BJ (cell line): ENCODE measurements around the gene DPP6. TPM values are rescaled to one million over a fixed set of nuclear protein-coding genes. Genes with fewer than 3 reads are reported as not detected.

Experiments
- CTCF ChIA-PET: fragments of 350-600 bp; formaldehyde crosslinking; extraction: SDS; loops from one replicate; lab custom pipeline; 2021; ENCODE audit warnings: antibody characterized with exemption, inconsistent platforms; lab: Yijun Ruan, JAX
- POLR2A ChIA-PET: fragments of 300-600 bp; sonication (Branson Sonifier 250); formaldehyde crosslinking; extraction: SDS; loops from one replicate; lab custom pipeline; 2021; ENCODE audit warnings: antibody characterized with exemption; lab: Charles Lee
- DNase-seq: peaks from one replicate; pipeline ENCODE4 v3.0.0-alpha.2; 2011; ENCODE audit warnings: low read depth
- H3K27me3 ChIP-seq: 2 replicates; pipeline ENCODE4 v1.6.0; 2011; ENCODE audit warnings: low read length; ENCODE audit not compliant: control insufficient read depth, insufficient read depth
- H3K36me3 ChIP-seq: 2 replicates; pipeline ENCODE4 v1.5.1; 2011; ENCODE audit warnings: low read length; ENCODE audit not compliant: control insufficient read depth, insufficient read depth
- H3K4me3 ChIP-seq: 2 replicates; pipeline ENCODE4 v1.5.1; 2011; ENCODE audit warnings: low read depth, mild to moderate bottlenecking, control low read depth, low read length
- polyA plus RNA-seq: library from polyadenylated mRNA; depleted of rRNA; stranded (reverse); fragments of >200 nt; gene quantifications from 2 replicates; pipeline ENCODE4 v1.2.3, GENCODE V29; 2011
- TF ChIP-seq, protein P1 (sequence below): IDR thresholded peaks from 2 replicates; pipeline ENCODE4 v1.5.1; 2011; ENCODE audit warnings: low read depth, mild to moderate bottlenecking, control low read depth, inconsistent platforms, low read length, moderate library complexity; ENCODE audit not compliant: insufficient read depth

The DPP6 gene
- polyA plus RNA-seq, 1 experiment: not detected

DNA sequence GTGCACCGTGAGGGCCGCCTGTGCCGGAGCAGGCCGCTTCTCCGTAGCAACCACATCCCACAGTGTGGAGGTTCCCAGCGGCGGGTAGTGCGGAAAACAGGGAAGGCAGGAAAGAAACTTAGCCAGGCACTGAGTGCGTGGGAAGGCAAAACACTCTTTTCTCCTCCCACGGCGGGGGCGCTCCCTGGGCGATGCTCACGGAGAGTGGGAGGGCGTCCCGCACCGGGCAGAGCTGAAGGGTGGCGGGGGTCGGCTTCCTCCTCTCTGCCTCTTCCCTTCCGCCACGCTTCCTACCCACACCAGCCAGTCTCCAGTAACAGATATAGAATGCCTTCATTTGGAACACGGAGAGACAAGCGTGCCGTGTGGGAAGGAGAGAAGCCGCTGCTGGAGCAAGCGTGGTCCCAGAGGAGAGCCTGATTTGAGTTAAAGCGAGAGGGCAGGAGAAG is 698.2 kb downstream of the DPP6 start:
- POLR2A ChIA-PET: no interaction called here
- TF ChIP-seq, protein P1, sequence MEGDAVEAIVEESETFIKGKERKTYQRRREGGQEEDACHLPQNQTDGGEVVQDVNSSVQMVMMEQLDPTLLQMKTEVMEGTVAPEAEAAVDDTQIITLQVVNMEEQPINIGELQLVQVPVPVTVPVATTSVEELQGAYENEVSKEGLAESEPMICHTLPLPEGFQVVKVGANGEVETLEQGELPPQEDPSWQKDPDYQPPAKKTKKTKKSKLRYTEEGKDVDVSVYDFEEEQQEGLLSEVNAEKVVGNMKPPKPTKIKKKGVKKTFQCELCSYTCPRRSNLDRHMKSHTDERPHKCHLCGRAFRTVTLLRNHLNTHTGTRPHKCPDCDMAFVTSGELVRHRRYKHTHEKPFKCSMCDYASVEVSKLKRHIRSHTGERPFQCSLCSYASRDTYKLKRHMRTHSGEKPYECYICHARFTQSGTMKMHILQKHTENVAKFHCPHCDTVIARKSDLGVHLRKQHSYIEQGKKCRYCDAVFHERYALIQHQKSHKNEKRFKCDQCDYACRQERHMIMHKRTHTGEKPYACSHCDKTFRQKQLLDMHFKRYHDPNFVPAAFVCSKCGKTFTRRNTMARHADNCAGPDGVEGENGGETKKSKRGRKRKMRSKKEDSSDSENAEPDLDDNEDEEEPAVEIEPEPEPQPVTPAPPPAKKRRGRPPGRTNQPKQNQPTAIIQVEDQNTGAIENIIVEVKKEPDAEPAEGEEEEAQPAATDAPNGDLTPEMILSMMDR: no peak
- CTCF ChIA-PET: no interaction called here
- H3K36me3 ChIP-seq: no peaks in the 10 kb centered on the region
- H3K27me3 ChIP-seq: no peaks in the 10 kb centered on the region
- H3K4me3 ChIP-seq: no peak overlapping the region
- DNase-seq: no peak

DNA sequence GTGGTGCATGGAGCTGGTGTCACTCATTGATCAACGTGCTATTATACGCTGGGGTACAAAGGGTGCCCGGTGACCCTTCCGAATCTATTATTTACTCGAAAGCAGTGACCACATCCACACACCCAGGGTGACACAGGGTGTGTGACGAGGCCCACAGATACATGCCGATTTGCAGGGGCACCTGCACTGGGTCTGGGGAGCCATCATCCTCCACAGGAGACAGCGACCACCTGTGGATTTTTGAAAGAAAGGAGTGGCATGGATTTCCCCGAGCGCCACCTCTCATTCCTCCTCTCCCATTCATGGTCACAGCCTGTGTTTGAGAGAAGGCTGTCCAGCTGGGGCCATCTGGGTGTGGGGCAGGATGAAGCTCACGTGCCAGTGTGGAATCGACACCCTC is 701.0 kb downstream of the DPP6 start:
- TF ChIP-seq, protein P1: no peak
- H3K27me3 ChIP-seq: no peaks in the 10 kb centered on the region
- H3K4me3 ChIP-seq: no peak overlapping the region
- CTCF ChIA-PET: no interaction called here
- POLR2A ChIA-PET: no interaction called here
- no peaks in the 10 kb centered on the region for H3K36me3 ChIP-seq
- DNase-seq: no peak

DNA sequence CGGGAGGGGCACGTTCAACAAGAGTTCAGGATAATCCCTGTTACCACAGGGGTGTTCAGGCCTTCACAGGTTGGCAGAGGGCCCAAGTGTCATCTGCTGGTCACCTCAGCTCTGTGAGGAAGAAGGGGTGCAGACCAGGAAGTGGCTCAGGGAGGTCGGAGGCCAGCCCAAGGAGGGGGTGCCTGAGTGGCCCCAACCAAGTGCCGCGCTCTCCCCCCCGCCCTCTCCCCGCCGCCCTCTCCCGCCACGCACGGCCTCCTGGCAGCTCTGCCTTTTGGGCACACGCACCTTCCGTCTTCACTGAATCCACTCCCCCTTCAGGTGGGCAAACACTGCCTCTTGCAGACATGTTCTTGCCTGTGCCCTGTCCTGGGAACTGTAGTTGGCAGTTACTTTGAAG is 705.6 kb downstream of the DPP6 start:
- POLR2A ChIA-PET: no interaction called here
- no peak overlapping the region for H3K4me3 ChIP-seq
- H3K36me3 ChIP-seq: no peaks in the 10 kb centered on the region
- no peaks in the 10 kb centered on the region for H3K27me3 ChIP-seq
- CTCF ChIA-PET: no interaction called here
- no peak for DNase-seq
- TF ChIP-seq, protein P1: no peak

DNA sequence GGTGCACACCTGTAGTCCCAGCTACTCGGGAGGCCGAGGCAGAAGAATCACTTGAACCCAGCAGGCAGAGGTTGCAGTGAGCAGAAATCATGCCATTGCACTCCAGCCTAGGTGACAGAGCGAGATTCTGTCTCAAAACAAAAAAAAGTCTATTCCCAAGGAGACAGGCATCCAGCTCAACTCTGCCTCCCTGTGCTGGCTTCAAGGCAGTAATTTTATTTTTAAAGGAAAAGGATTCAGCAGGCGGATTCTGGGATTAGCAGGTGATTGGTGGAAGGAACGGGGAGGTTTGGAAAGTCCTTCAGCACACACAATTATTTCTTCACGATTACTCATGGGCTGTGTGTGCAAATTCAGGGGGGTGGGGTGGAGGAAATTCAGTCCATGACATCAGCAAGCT is 707.8 kb downstream of the DPP6 start:
- DNase-seq: no peak
- Histone ChIP-seq H3K4me3 (no peak overlapping the region), H3K27me3 (no peaks in the 10 kb centered on the region), H3K36me3 (no peaks in the 10 kb centered on the region)
- POLR2A ChIA-PET: no interaction called here
- CTCF ChIA-PET: interaction anchor here (0.6 kb wide), 1 partner anchor 72 kb away, joined by 3 read pairs; no protein-coding TSS in a partner anchor
- TF ChIP-seq, protein P1: no peak

DNA sequence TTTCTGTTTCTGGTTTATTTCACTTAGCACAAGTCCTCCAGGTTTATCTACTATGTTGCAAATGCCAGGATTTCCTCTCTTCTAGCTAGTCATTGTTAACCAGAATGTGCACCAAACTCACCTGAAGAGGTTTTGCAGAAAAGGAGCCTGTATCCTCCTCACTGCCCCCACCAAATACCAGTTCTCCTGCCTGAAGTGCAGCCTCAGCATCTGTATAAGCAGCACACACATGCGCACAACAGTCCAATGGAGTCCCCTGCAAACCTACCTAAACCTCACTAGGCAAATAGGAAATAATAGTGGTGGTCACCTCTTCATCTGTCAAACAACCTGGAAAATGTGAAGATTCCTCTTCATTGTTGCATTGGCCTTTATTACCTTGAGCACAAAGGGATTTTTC is 712.9 kb downstream of the DPP6 start:
- POLR2A ChIA-PET: no interaction called here
- CTCF ChIA-PET: no interaction called here
- TF ChIP-seq, protein P1: no peak
- no peaks in the 10 kb centered on the region for H3K36me3 ChIP-seq
- DNase-seq: no peak
- H3K27me3 ChIP-seq: no peaks in the 10 kb centered on the region
- no peak overlapping the region for H3K4me3 ChIP-seq
